AG09319 (cell line): ENCODE measurements around the gene RIMS4.

Experiments
- DNase-seq: peaks from one replicate; pipeline ENCODE4 v3.0.0-alpha.2; 2010; ENCODE audit warnings: low read depth; ENCODE audit errors: extremely low read depth
- TF ChIP-seq, protein P1 (sequence below): IDR thresholded peaks from 2 replicates; pipeline ENCODE4 v1.5.1; 2011; ENCODE audit warnings: low read depth, mild to moderate bottlenecking, inconsistent platforms, low read length, moderate library complexity

The RIMS4 gene

DNA sequence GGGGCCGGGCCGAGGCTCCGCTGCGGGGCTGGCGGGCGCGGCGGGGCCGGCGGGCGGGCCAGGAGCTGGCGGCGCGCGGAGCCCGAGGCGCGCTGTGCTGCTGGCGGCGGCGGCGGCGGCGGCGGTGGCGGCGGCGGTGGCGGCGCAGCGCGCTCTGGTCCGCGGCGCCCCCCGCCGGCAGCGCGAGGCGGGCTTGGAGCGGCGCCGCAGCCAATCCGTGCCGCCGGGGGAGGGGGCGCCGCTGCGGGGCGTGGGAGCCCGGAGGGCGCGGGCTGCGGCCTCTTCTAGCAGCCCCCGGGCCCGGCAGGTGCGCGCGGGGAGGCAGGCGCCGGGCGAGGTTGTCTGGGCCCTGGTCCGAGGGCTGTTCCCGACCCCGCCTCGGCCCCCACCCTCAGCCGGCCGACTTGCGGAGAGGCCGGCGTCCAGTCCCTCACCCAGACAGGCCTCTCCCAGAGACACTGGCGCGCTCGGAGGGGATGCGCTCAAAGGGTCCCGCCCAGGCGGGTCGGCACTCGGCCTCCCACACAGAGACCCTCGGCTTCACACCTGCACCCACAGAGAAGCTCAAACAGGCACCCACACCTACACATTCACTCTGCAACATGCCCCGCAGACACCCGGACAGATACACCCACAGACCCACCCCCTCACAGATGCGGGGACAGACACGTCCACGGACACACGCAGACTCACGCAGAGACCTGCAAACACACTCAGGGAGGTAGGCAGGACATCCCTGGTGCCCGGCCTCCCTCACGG, at the start of gene RIMS4:
RIMS4 (minus strand) TSS at position 156 of the 759 bp plus-strand sequence. CDS start 275 bp downstream, outside the sequence.
- DNase-seq, result no peak
- TF ChIP-seq, protein P1, sequence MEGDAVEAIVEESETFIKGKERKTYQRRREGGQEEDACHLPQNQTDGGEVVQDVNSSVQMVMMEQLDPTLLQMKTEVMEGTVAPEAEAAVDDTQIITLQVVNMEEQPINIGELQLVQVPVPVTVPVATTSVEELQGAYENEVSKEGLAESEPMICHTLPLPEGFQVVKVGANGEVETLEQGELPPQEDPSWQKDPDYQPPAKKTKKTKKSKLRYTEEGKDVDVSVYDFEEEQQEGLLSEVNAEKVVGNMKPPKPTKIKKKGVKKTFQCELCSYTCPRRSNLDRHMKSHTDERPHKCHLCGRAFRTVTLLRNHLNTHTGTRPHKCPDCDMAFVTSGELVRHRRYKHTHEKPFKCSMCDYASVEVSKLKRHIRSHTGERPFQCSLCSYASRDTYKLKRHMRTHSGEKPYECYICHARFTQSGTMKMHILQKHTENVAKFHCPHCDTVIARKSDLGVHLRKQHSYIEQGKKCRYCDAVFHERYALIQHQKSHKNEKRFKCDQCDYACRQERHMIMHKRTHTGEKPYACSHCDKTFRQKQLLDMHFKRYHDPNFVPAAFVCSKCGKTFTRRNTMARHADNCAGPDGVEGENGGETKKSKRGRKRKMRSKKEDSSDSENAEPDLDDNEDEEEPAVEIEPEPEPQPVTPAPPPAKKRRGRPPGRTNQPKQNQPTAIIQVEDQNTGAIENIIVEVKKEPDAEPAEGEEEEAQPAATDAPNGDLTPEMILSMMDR, result no peak

DNA sequence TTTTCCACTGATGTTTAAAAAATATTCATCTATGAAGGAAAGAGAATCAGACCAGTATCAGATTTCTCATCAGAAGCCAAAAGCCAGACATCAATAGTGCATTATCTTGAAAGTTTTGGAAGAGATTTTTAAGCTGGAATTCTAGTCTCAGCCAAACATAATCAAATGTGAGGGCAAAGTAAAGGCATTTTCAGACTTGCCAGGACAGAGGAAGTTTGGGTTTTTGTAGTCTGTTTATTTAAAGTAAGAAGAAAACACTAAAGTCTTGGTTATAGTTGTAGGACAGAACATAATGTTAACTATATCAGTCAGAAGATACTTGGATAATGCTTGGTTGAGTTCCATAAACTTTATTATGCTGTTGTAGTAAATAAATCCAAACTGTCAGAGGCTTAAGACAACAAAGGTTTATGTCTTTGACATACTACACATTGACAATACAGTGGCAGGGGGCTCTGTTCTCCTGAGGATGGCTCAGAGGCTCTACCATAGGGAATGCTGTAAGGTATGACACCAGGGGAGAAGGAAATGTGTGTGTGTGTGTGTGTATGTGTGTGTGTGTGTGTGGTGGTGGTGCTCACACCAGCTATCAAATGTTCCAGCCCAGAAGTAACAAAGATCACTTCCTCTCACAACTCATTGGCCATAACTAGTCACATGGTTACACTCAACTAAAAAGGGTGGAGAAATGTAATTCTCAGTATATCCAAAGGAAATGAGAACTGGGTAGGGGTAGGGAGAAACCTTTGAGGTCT, 48.4 kb upstream of the RIMS4 start:
- DNase-seq, result no peak
- TF ChIP-seq, protein P1, result no peak

DNA sequence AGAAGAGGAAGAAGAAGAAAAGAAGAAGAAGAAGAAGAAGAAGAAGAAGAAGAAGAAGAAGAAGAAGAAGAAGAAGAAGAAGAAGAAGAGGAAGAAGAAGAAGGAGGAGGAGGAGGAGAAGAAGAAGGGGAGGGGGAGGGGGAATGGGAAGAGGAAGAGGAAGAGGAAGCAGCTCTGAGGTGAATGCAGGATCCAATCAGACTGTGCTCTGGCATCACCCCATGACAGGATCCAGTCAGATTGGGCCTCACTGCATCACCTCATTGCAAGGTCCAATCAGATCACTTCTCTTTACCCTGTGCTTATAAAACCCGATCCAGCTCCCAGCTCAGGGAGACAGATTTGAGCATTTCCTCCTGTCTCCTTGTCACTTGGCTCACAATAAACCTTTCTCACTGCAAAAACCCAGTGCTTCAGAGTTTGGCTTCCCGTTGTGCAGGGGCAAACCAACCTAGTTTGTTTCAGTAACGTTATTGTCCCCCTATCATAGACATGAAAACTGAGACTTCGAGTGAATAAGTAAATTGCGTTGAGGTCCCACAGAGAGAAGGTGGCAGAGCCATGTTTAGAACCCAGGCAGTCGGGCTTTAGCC, 46.6 kb upstream of the RIMS4 start:
- DNase-seq, result no peak
- TF ChIP-seq, protein P1, result no peak

DNA sequence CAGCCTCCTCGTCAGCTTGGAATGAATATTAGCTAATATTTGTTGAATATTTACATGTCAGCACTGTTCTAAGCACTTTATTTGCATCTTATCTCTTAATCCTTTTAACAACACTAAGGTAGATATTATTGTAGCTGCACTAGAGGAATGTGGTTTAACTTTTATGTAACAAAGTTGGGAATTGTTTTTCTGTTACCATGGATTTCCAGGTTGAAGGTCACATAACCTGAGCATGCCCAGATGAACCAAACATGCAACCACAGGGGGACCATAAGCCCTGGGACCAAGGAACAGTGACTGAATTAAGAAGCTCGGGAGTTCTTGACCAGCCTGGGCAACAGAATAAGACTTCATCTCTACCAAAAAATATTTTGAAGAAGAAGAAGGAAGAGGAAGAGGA, 46.1 kb upstream of the RIMS4 start:
- TF ChIP-seq, protein P1, result no peak
- no peak for DNase-seq

DNA sequence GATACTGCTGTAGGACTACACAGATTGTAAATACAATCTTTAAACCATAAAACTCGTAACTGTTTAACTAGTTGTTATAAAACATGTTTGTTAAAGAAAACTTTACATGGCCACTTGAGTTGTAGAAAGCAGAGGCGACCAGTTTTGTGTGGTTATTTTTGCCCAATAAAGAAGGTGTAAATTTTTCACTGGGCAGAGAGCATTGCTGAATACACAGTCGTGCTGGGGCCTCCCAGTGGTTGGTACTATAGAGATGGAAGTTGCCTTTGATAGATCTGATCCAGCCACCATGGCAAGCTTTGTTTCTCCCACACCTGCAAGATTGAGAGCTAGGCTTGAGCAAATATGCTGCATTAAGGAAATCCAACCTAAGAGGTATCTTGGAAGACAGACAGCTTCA, 41.2 kb upstream of the RIMS4 start:
- TF ChIP-seq, protein P1, result no peak

DNA sequence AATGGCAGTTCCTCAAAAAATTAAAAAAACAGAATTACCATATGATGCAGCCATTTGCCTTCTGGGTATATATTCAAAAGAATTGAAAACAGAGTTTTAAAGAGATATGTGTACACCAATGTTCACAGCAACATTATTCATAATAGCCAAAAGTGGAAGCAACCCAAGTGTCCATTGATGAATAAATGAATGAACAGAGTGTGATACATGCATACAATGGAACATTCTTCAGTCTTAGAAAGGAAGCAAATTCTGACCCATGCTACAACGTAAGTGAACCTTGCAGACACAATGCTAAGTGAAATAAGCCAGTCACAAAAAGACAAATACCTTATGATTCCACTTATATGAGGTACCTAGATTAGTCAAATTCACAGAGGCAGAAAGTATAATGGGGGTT, 40.5 kb upstream of the RIMS4 start:
- TF ChIP-seq, protein P1, result no peak
- no peak for DNase-seq

More for the DNA sequence above, 41.2 kb upstream of the RIMS4 start:
- no peak for DNase-seq

DNA sequence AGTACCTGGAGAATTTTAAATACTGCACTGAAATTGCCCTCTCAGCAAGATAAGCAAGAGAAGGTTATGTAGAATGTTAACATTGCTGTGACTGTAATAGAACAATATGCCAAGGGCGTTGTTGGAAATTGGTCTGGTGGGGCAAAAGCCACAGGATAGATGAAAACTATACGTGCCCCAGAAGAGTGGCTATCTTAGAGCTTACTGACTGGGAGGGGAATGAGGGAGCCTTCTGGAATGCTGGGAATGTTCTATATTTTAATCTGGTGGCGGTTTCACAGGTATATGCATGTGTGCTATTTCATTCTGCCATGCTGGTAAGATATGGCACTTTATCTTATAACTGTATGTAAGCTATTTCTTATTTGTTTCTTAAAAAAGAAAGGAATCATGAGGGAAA, 39.9 kb upstream of the RIMS4 start:
- DNase-seq, result no peak
- TF ChIP-seq, protein P1, result no peak
